ENCODE results near the gene PRR5. TPM values are rescaled to one million over a fixed set of nuclear protein-coding genes. Genes with fewer than 3 reads are reported as not detected.

PRR5 gene
- total and polyA plus RNA-seq, 5 donors from 2014 or later: 29.2 to 44.4 (median 33.3) TPM

GRCh38 chr22:44752285-44753188, 50.5 kb downstream of the PRR5 start, which contains the start of gene ARHGAP8:
ARHGAP8 (plus strand) TSS chr22:44752575; CDS start chr22:44786528, 33,953 bp downstream.
- H3K27me3 ChIP-seq (ENCODE audit: control insufficient read depth, insufficient read depth, low read length): peaks cover 17% of the 10 kb centered on the region
- H3K36me3 ChIP-seq (ENCODE audit: control insufficient read depth, insufficient read depth, low read length): no peaks in the 10 kb centered on the region
- no peak within 1 kb of the TSS for H3K27ac ChIP-seq (ENCODE audit: insufficient read depth, low read length, poor library complexity, severe bottlenecking)
- ATAC-seq (ENCODE audit: low read depth in 2 of 2) (no peak), DNase-seq (no peak)
- peaks cover 0 to 7% of the 10 kb centered on the region in 2 experiments for H3K9me3 ChIP-seq (ENCODE audit: control insufficient read depth in 2 of 2, low read length in 2 of 2)
- H3K27me3 Mint-ChIP-seq: peaks cover 63% of the 10 kb centered on the region
- peaks cover 0 to 2% (median 0%) of the 10 kb centered on the region in 7 donors for H3K9me3 Mint-ChIP-seq
- H3K4me1 ChIP-seq (ENCODE audit: control insufficient read depth, insufficient read depth, low read length, poor library complexity, severe bottlenecking): peaks cover 6% of the 10 kb centered on the region
- H3K4me3 ChIP-seq (ENCODE audit: low read depth, low read length): no peak within 1 kb of the TSS
- no peak within 1 kb of the TSS for H3K27ac Mint-ChIP-seq
- peaks cover 0 to 13% (median 0%) of the 10 kb centered on the region in 4 donors for H3K4me1 Mint-ChIP-seq
- H3K4me3 Mint-ChIP-seq: peak within 1 kb of the TSS in 3 of 4 donors; percentile 61 to 89 (median 85)
- H3K36me3 Mint-ChIP-seq: no peaks in the 10 kb centered on the region

GRCh38 chr22:44753189-44754042, 51.4 kb downstream of the PRR5 start:
- ATAC-seq (ENCODE audit: low read depth in 2 of 2): no peak

DNA sequence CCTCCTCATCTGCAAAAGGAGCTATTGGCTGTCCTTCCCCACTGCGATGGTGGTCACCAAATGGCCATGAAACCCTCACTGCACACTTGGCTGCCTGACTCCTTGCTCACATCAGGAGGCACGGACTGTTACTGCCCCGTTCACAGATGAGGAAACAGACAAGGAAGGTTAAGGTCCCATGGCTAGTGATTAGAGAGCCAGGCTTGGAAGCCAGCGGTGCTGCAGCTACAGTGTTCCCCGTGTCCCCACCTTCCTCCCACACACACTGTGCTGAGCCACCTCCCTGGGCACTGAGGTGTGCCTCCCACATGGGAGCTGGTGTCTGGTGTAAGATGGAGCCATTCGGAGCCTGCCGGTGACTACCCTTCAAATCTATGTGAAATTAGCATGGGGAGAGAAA, 53.0 kb downstream of the PRR5 start:
- H3K36me3 Mint-ChIP-seq: no peaks in the 10 kb centered on the region
- H3K4me1 Mint-ChIP-seq: peaks cover 0 to 13% (median 0%) of the 10 kb centered on the region in 4 donors
- H3K27ac ChIP-seq (ENCODE audit: insufficient read depth, low read length, poor library complexity, severe bottlenecking): no peak overlapping the region
- no peak overlapping the region for H3K4me3 ChIP-seq (ENCODE audit: low read depth, low read length)
- DNase-seq: no peak
- no peak overlapping the region for H3K4me3 Mint-ChIP-seq
- peaks cover 6% of the 10 kb centered on the region for H3K4me1 ChIP-seq (ENCODE audit: control insufficient read depth, insufficient read depth, low read length, poor library complexity, severe bottlenecking)
- no peak for ATAC-seq (ENCODE audit: low read depth in 2 of 2)
- no peak overlapping the region for H3K27ac Mint-ChIP-seq
- H3K36me3 ChIP-seq (ENCODE audit: control insufficient read depth, insufficient read depth, low read length): no peaks in the 10 kb centered on the region
- peaks cover 0 to 2% (median 0%) of the 10 kb centered on the region in 7 donors for H3K9me3 Mint-ChIP-seq
- peaks cover 0 to 7% of the 10 kb centered on the region in 2 experiments for H3K9me3 ChIP-seq (ENCODE audit: control insufficient read depth in 2 of 2, low read length in 2 of 2)
- peaks cover 17% of the 10 kb centered on the region for H3K27me3 ChIP-seq (ENCODE audit: control insufficient read depth, insufficient read depth, low read length)
- peaks cover 55% of the 10 kb centered on the region for H3K27me3 Mint-ChIP-seq

More at GRCh38 chr22:44753189-44754042, 51.4 kb downstream of the PRR5 start:
- Histone ChIP-seq H3K36me3 (ENCODE audit: control insufficient read depth, insufficient read depth, low read length) (no peaks in the 10 kb centered on the region), H3K4me1 (ENCODE audit: control insufficient read depth, insufficient read depth, low read length, poor library complexity, severe bottlenecking) (peaks cover 6% of the 10 kb centered on the region), H3K27me3 (ENCODE audit: control insufficient read depth, insufficient read depth, low read length) (peaks cover 17% of the 10 kb centered on the region), H3K9me3 (ENCODE audit: control insufficient read depth in 2 of 2, low read length in 2 of 2) (peaks cover 0 to 7% of the 10 kb centered on the region in 2 experiments), H3K4me3 (ENCODE audit: low read depth, low read length) (no peak overlapping the region), H3K27ac (ENCODE audit: insufficient read depth, low read length, poor library complexity, severe bottlenecking) (no peak overlapping the region)
- H3K4me1 Mint-ChIP-seq: peaks cover 0 to 13% (median 0%) of the 10 kb centered on the region in 4 donors
- H3K9me3 Mint-ChIP-seq: peaks cover 0 to 2% (median 0%) of the 10 kb centered on the region in 7 donors
- H3K36me3 Mint-ChIP-seq: no peaks in the 10 kb centered on the region
- peak overlapping the region in 3 of 4 donors; percentile 43 to 85 (median 61) for H3K4me3 Mint-ChIP-seq
- no peak for DNase-seq
- H3K27ac Mint-ChIP-seq: no peak overlapping the region
- H3K27me3 Mint-ChIP-seq: peaks cover 63% of the 10 kb centered on the region

DNA sequence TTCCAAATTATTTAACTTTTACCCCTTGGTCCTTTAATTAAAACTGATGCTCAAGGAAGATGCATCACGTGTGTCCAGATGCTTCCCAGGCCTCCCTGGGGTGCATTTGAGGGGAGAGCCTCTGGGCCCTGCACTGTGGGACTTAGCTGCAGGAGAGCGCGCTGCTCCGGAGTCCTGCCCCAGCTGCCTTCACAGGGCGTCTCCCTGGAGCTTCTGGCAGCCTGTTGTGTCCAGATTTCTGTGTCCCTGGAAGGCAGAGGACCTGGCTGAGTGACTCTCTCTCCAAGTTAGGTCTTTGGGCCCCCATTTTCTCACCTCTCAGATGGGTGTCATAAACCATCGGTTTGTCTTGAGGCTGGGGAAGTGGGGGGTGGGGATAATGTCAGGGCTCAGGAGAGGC, 53.4 kb downstream of the PRR5 start:
- no peak overlapping the region for H3K27ac ChIP-seq (ENCODE audit: insufficient read depth, low read length, poor library complexity, severe bottlenecking)
- no peak for ATAC-seq (ENCODE audit: low read depth in 2 of 2)
- Mint-ChIP-seq H3K27ac (no peak overlapping the region), H3K27me3 (peaks cover 50% of the 10 kb centered on the region), H3K4me1 (peaks cover 0 to 13% (median 0%) of the 10 kb centered on the region in 4 donors), H3K9me3 (peaks cover 0 to 2% (median 0%) of the 10 kb centered on the region in 7 donors), H3K36me3 (no peaks in the 10 kb centered on the region), H3K4me3 (no peak overlapping the region)
- no peak overlapping the region for H3K4me3 ChIP-seq (ENCODE audit: low read depth, low read length)
- H3K36me3 ChIP-seq (ENCODE audit: control insufficient read depth, insufficient read depth, low read length): no peaks in the 10 kb centered on the region
- H3K9me3 ChIP-seq (ENCODE audit: control insufficient read depth in 2 of 2, low read length in 2 of 2): peaks cover 0 to 4% of the 10 kb centered on the region in 2 experiments
- no peak for DNase-seq
- peaks cover 16% of the 10 kb centered on the region for H3K27me3 ChIP-seq (ENCODE audit: control insufficient read depth, insufficient read depth, low read length)
- H3K4me1 ChIP-seq (ENCODE audit: control insufficient read depth, insufficient read depth, low read length, poor library complexity, severe bottlenecking): peaks cover 6% of the 10 kb centered on the region

GRCh38 chr22:44755956-44756361, 54.0 kb downstream of the PRR5 start:
- Mint-ChIP-seq H3K4me1 (peaks cover 0 to 13% (median 0%) of the 10 kb centered on the region in 4 donors), H3K36me3 (no peaks in the 10 kb centered on the region), H3K27me3 (peaks cover 45% of the 10 kb centered on the region), H3K9me3 (peaks cover 0 to 2% (median 0%) of the 10 kb centered on the region in 7 donors), H3K4me3 (no peak overlapping the region), H3K27ac (no peak overlapping the region)
- peaks cover 6% of the 10 kb centered on the region for H3K4me1 ChIP-seq (ENCODE audit: control insufficient read depth, insufficient read depth, low read length, poor library complexity, severe bottlenecking)
- ATAC-seq (ENCODE audit: low read depth in 2 of 2): no peak
- no peak overlapping the region for H3K4me3 ChIP-seq (ENCODE audit: low read depth, low read length)
- DNase-seq: no peak
- H3K36me3 ChIP-seq (ENCODE audit: control insufficient read depth, insufficient read depth, low read length): no peaks in the 10 kb centered on the region
- no peaks in the 10 kb centered on the region for H3K9me3 ChIP-seq (ENCODE audit: control insufficient read depth in 2 of 2, low read length in 2 of 2)
- no peak overlapping the region for H3K27ac ChIP-seq (ENCODE audit: insufficient read depth, low read length, poor library complexity, severe bottlenecking)
- H3K27me3 ChIP-seq (ENCODE audit: control insufficient read depth, insufficient read depth, low read length): peaks cover 11% of the 10 kb centered on the region

- no peaks in the 10 kb centered on the region for H3K4me1 ChIP-seq (ENCODE audit: control insufficient read depth, insufficient read depth, low read length, poor library complexity, severe bottlenecking)
- Mint-ChIP-seq H3K4me3 (peak overlapping the region in 1 of 4 donors; percentile 21), H3K27ac (no peak overlapping the region), H3K9me3 (peaks cover 0 to 5% (median 2%) of the 10 kb centered on the region in 7 donors), H3K4me1 (peaks cover 0 to 5% (median 0%) of the 10 kb centered on the region in 4 donors), H3K27me3 (peaks cover 27% of the 10 kb centered on the region), H3K36me3 (no peaks in the 10 kb centered on the region)
- H3K36me3 ChIP-seq (ENCODE audit: control insufficient read depth, insufficient read depth, low read length): no peaks in the 10 kb centered on the region
- no peaks in the 10 kb centered on the region for H3K9me3 ChIP-seq (ENCODE audit: control insufficient read depth in 2 of 2, low read length in 2 of 2)
- DNase-seq (no peak), ATAC-seq (ENCODE audit: low read depth in 2 of 2) (no peak)
- H3K27me3 ChIP-seq (ENCODE audit: control insufficient read depth, insufficient read depth, low read length): peaks cover 11% of the 10 kb centered on the region
- H3K4me3 ChIP-seq (ENCODE audit: low read depth, low read length): no peak overlapping the region
- H3K27ac ChIP-seq (ENCODE audit: insufficient read depth, low read length, poor library complexity, severe bottlenecking): no peak overlapping the region
These were observed 56.5 kb downstream of the PRR5 start for GRCh38 chr22:44758344-44758973.

- no peak for ATAC-seq (ENCODE audit: low read depth in 2 of 2)
- peaks cover 0 to 3% (median 0%) of the 10 kb centered on the region in 4 donors for H3K4me1 Mint-ChIP-seq
These were observed 57.0 kb downstream of the PRR5 start for GRCh38 chr22:44759001-44759400.

More at GRCh38 chr22:44759001-44759400, 57.0 kb downstream of the PRR5 start:
- H3K4me3 Mint-ChIP-seq: no peak overlapping the region
- no peak for DNase-seq
- H3K9me3 Mint-ChIP-seq: peaks cover 0 to 5% (median 1%) of the 10 kb centered on the region in 7 donors
- peaks cover 21% of the 10 kb centered on the region for H3K27me3 Mint-ChIP-seq
- no peaks in the 10 kb centered on the region for H3K36me3 ChIP-seq (ENCODE audit: control insufficient read depth, insufficient read depth, low read length)
- H3K36me3 Mint-ChIP-seq: no peaks in the 10 kb centered on the region
- no peak overlapping the region for H3K4me3 ChIP-seq (ENCODE audit: low read depth, low read length)
- H3K27ac ChIP-seq (ENCODE audit: insufficient read depth, low read length, poor library complexity, severe bottlenecking): no peak overlapping the region
- H3K9me3 ChIP-seq (ENCODE audit: control insufficient read depth in 2 of 2, low read length in 2 of 2): no peaks in the 10 kb centered on the region
- H3K27me3 ChIP-seq (ENCODE audit: control insufficient read depth, insufficient read depth, low read length): peaks cover 6% of the 10 kb centered on the region
- no peak overlapping the region for H3K27ac Mint-ChIP-seq
- no peaks in the 10 kb centered on the region for H3K4me1 ChIP-seq (ENCODE audit: control insufficient read depth, insufficient read depth, low read length, poor library complexity, severe bottlenecking)

Data from CD4-positive, CD25-positive, alpha-beta regulatory T cell (primary cell).